HCT116 (cell line): Measurements from ENCODE around the gene DNAL4. TPM values are rescaled to one million over a fixed set of nuclear protein-coding genes. Genes with fewer than 3 reads are reported as not detected.

Experiments
- ATAC-seq: fragments of 200-7000 bp; cut with Tn5 transposase; 2 replicates; pipeline ENCODE4 v1.9.1; 2020; ENCODE audit warnings: mild to moderate bottlenecking, moderate library complexity
- BruUV-seq: library from RNA; stranded (reverse); fragments of 400-500 nt; replicated peaks from 2 replicates; lab custom pipeline; 2021; lab: Mats Ljungman, UMichigan
- CTCF ChIA-PET: fragments of 300-600 bp; sonication (Branson Sonifier 250); formaldehyde crosslinking; loops from one replicate; lab custom pipeline; 2021; ENCODE audit warnings: antibody characterized with exemption; lab: Charles Lee
- POLR2A ChIA-PET: fragments of 300-600, 350-600 bp; sonication (Branson Sonifier 250); formaldehyde crosslinking; loops from one replicate; lab custom pipeline; 2021; ENCODE audit warnings: antibody characterized with exemption; lab: Charles Lee
- RAD21 ChIA-PET, 2 experiments: fragments of 300-600 bp; sonication (Branson Sonifier 250); formaldehyde crosslinking; loops; one replicate each; lab custom pipeline; 2023; ENCODE audit warnings: low total read pairs in 2 of 2; ENCODE audit not compliant: uncharacterized antibody in 2 of 2, unreplicated experiment in 2 of 2, low non-redundant PET in 1 of 2; lab: Charles Lee
- DNase-seq: peaks from one replicate; pipeline ENCODE4 v3.0.0-alpha.2; 2010; ENCODE audit warnings: low read depth, low spot score
- H2AFZ ChIP-seq: fragments of 200-600 bp; shearing (Covaris generic), sonication (generic); 2 replicates; pipeline ENCODE4 v1.6.1; 2017; ENCODE audit warnings: low read depth, mixed run types, mixed read lengths, antibody characterized with exemption, low read length; ENCODE audit not compliant: poor library complexity, severe bottlenecking
- H3K27ac ChIP-seq: 2 replicates; pipeline ENCODE4 v1.5.1; 2012; ENCODE audit warnings: low read depth, low read length
- H3K27me3 ChIP-seq: fragments of 200-600 bp; sonication (generic); 2 replicates; pipeline ENCODE4 v1.6.1; 2016; ENCODE audit warnings: mixed run types, low read length, mixed read lengths; ENCODE audit not compliant: insufficient read depth
- H3K36me3 ChIP-seq, 2 experiments: fragments of 200-500 bp in 1 of 2; fragments of 200-600 bp in 1 of 2; sonication (Bioruptor generic) in 1 of 2; sonication (generic) in 1 of 2; 2 replicates each; pipeline versions ENCODE4 v1.5.1 to v1.6.1; 2014 to 2016; ENCODE audit warnings: low read length in 2 of 2, inconsistent platforms in 1 of 2, mixed read lengths in 1 of 2, mixed run types in 1 of 2; ENCODE audit not compliant: insufficient read depth in 2 of 2, control insufficient read depth in 1 of 2
- H3K4me1 ChIP-seq, 2 experiments: fragments of 200-600 bp in 1 of 2; sonication (generic) in 1 of 2; 2 replicates each; pipeline versions ENCODE4 v1.5.1 to v1.6.1; 2012 to 2017; ENCODE audit warnings: low read length in 2 of 2, inconsistent platforms in 1 of 2, mild to moderate bottlenecking in 1 of 2, mixed read lengths in 1 of 2, mixed run types in 1 of 2, moderate library complexity in 1 of 2; ENCODE audit not compliant: insufficient read depth in 2 of 2, control insufficient read depth in 1 of 2
- H3K4me2 ChIP-seq: fragments of 200-600 bp; sonication (generic); 2 replicates; pipeline ENCODE4 v1.6.1; 2017; ENCODE audit warnings: mixed run types, low read length, mixed read lengths
- H3K4me3 ChIP-seq, 2 experiments: fragments of 200-600 bp in 1 of 2; sonication (generic) in 1 of 2; replicated peaks in 1 of 2; 2 replicates each; pipeline ENCODE4 v1.5.1; 2011 to 2016; ENCODE audit warnings: low read length in 2 of 2, control low read depth in 1 of 2, low read depth in 1 of 2, mild to moderate bottlenecking in 1 of 2, mixed read lengths in 1 of 2, mixed run types in 1 of 2
- H3K79me2 ChIP-seq: fragments of 200-600 bp; sonication (generic); 2 replicates; pipeline ENCODE4 v1.6.1; 2017; ENCODE audit warnings: mild to moderate bottlenecking, mixed run types, low read length, moderate library complexity, mixed read lengths; ENCODE audit not compliant: insufficient read depth
- H3K9ac ChIP-seq: fragments of 200-600 bp; sonication (generic); 2 replicates; pipeline ENCODE4 v1.6.1; 2016; ENCODE audit warnings: low read length, mixed read lengths
- H3K9me2 ChIP-seq: fragments of 200-600 bp; sonication (generic), shearing (Covaris generic); 2 replicates; pipeline ENCODE4 v1.6.1; 2017; ENCODE audit warnings: mixed run types, mild to moderate bottlenecking, moderate library complexity; ENCODE audit not compliant: insufficient read depth
- H3K9me3 ChIP-seq, 2 experiments: fragments of 200-500 bp in 1 of 2; fragments of 200-600 bp in 1 of 2; sonication (Bioruptor generic) in 1 of 2; sonication (generic) in 1 of 2; 2 replicates each; pipeline ENCODE4 v1.6.1; 2014 to 2017; ENCODE audit warnings: low read length in 2 of 2, mixed read lengths in 2 of 2, inconsistent platforms in 1 of 2, low read depth in 1 of 2, mild to moderate bottlenecking in 1 of 2, mixed run types in 1 of 2, moderate library complexity in 1 of 2; ENCODE audit not compliant: control insufficient read depth in 1 of 2, insufficient read depth in 1 of 2
- H4K20me1 ChIP-seq: fragments of 200-600 bp; sonication (generic), shearing (Covaris generic); 2 replicates; pipeline ENCODE4 v1.6.1; 2017; ENCODE audit warnings: mixed run types, mild to moderate bottlenecking, moderate library complexity; ENCODE audit not compliant: insufficient read depth
- ATF3 ChIP-seq: IDR thresholded peaks from 2 replicates; pipeline ENCODE4 v1.6.1; 2012
- CEBPB ChIP-seq: IDR thresholded peaks from 2 replicates; pipeline ENCODE4 v1.6.1; 2012; ENCODE audit warnings: low read depth
- CTCF ChIP-seq, 3 experiments: fragments of 200-600 bp in 1 of 3; sonication (generic) in 1 of 3; IDR thresholded peaks in 2 of 3; conservative IDR thresholded peaks in 1 of 3; 2 replicates each; pipeline ENCODE4 v1.5.1; 2012 to 2017; ENCODE audit warnings: low read depth in 2 of 3, low read length in 2 of 3, antibody characterized with exemption in 1 of 3, borderline replicate concordance in 1 of 3, control low read depth in 1 of 3, mild to moderate bottlenecking in 1 of 3, mixed read lengths in 1 of 3, mixed run types in 1 of 3, moderate library complexity in 1 of 3; ENCODE audit not compliant: insufficient read depth in 1 of 3
- ELF1 ChIP-seq: IDR thresholded peaks from 2 replicates; pipeline ENCODE4 v1.6.1; 2012; ENCODE audit warnings: low read depth, borderline replicate concordance
- JUND ChIP-seq: IDR thresholded peaks from 2 replicates; pipeline ENCODE4 v1.6.1; 2012
- MAX ChIP-seq: IDR thresholded peaks from 2 replicates; pipeline ENCODE4 v1.6.1; 2012
- POLR2AphosphoS5 ChIP-seq: IDR thresholded peaks from 2 replicates; pipeline ENCODE4 v1.6.1; 2011; ENCODE audit warnings: mild to moderate bottlenecking, low read depth, low read length, moderate library complexity
- RAD21 ChIP-seq: IDR thresholded peaks from 2 replicates; pipeline ENCODE4 v1.6.1; 2012; ENCODE audit warnings: low read depth, mild to moderate bottlenecking
- SRF ChIP-seq: IDR thresholded peaks from 2 replicates; pipeline ENCODE4 v1.6.1; 2012; ENCODE audit warnings: low read depth
- ZFX ChIP-seq: fragments of 450-650 bp; IDR thresholded peaks from 2 replicates; pipeline ENCODE4 v1.6.1; 2017
- intact Hi-C: fragments of 100-400 bp; cut with micrococcal nuclease; formaldehyde crosslinking; loops from 2 replicates; pipeline ENCODE4 v1.10.0; 2022
- total RNA-seq: library from RNA; stranded (reverse); gene quantifications from one replicate; pipeline ENCODE4 v1.2.1, GENCODE V29; 2021; ENCODE audit not compliant: unreplicated experiment

DNAL4 gene
- total RNA-seq, 1 experiment from 2014 or later = 18.3 TPM

- no peak overlapping the region for H3K27ac ChIP-seq
- ChIA-PET CTCF (no interaction called here), RAD21 (no interaction called here), POLR2A (no interaction called here)
- no peaks in the 10 kb centered on the region; the same call in 1 of the 2 replicates for H3K79me2 ChIP-seq
- TF ChIP-seq RAD21 (no peak), ELF1 (no peak), CEBPB (no peak), MAX (no peak), ATF3 (no peak), JUND (no peak), POLR2AphosphoS5 (no peak), ZFX (no peak), CTCF (IDR thresholded peaks at IDR 0.05 in 2 of 3, conservative IDR thresholded peaks at IDR 0.05 in 1 of 3; ENCODE audit: borderline replicate concordance in 1 of 3, insufficient read depth in 1 of 3, low read depth in 2 of 3, low read length in 2 of 3) (no peak), SRF (no peak)
- no peaks in the 10 kb centered on the region for H4K20me1 ChIP-seq
- no peak overlapping the region for H3K4me2 ChIP-seq
- H3K36me3 ChIP-seq = no peaks in the 10 kb centered on the region
- no peaks in the 10 kb centered on the region for H3K9me2 ChIP-seq
- BruUV-seq = no TSS peak
- no peaks in the 10 kb centered on the region for H3K27me3 ChIP-seq
- H3K4me3 ChIP-seq = no peak overlapping the region
- intact Hi-C loops = no loop called here
- H3K9me3 ChIP-seq = no peaks in the 10 kb centered on the region
- ATAC-seq (no peak), DNase-seq (no peak)
- peaks cover 6 to 22% of the 10 kb centered on the region in 2 experiments; a peak in 3 of 4 replicates for H3K4me1 ChIP-seq
- H3K9ac ChIP-seq = no peak overlapping the region
- H2AFZ ChIP-seq = no peak overlapping the region
Observed at GRCh38 chr22:38789606-38790005, 4.3 kb downstream of the DNAL4 start.
